ENCODE measurements around the gene PIEZO1. TPM values are rescaled to one million over a fixed set of nuclear protein-coding genes. Genes with fewer than 3 reads are reported as not detected.

Gene PIEZO1
- total RNA-seq, 1 experiment from 2014 or later = 71.1 TPM

DNA sequence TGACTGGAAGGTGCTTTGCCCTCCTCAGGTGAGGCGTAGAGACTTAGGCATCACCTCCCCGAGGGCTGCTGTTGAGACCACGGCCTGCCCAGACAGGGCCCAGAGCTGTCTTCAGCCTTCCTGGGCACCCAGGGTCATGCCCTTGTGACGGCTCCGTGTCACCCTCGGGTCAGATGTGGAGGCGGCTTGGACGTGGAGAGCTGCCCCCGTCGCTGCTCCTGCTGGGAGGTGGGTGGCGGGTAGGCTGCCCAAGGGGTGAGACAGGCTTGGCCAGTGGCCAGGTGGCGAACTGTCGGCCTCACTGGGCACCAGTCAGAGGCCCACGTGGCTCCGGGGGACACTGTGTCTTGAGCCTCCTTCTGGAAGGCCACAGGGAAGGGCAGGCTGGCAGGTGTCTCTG, 89.8 kb downstream of the PIEZO1 start:
- Histone ChIP-seq H3K79me1 (ENCODE audit: insufficient read depth, low read depth, low read length, poor library complexity, severe bottlenecking) (no peaks in the 10 kb centered on the region), H3K56ac (ENCODE audit: insufficient read length, low read depth, low read length) (no peak overlapping the region), H2BK120ac (ENCODE audit: low read depth, low read length, poor library complexity, severe bottlenecking) (no peak overlapping the region), H2BK12ac (ENCODE audit: insufficient read length, low read depth, low read length) (no peak overlapping the region), H3K9ac (ENCODE audit: extremely low read depth, insufficient read length, low read length) (no peak overlapping the region), H3K4ac (ENCODE audit: low read depth, low read length) (no peak overlapping the region), H3K18ac (ENCODE audit: insufficient read length, low read depth, low read length) (no peak overlapping the region), H2BK15ac (ENCODE audit: low read depth, low read length) (no peak overlapping the region), H3K4me1 (ENCODE audit: insufficient read depth, low read length) (no peaks in the 10 kb centered on the region), H4K8ac (replicated peaks; ENCODE audit: insufficient read length, low read depth, low read length) (no peak overlapping the region), H2BK20ac (ENCODE audit: low read depth, low read length, poor library complexity, severe bottlenecking) (no peak overlapping the region), H3K9me3 (ENCODE audit: control insufficient read depth, low read depth, low read length) (no peaks in the 10 kb centered on the region), H2AFZ (ENCODE audit: low read length) (no peak overlapping the region), H3T11ph (ENCODE audit: low read length) (no peak overlapping the region), H3K23ac (ENCODE audit: insufficient read length, low read depth, low read length) (no peak overlapping the region), H3K23me2 (ENCODE audit: insufficient read length, low read depth, low read length, poor library complexity, severe bottlenecking) (no peaks in the 10 kb centered on the region), H3K79me2 (ENCODE audit: insufficient read depth, low read length) (no peaks in the 10 kb centered on the region), H4K20me1 (ENCODE audit: control insufficient read depth, insufficient read depth, insufficient read length) (no peaks in the 10 kb centered on the region), H2BK5ac (ENCODE audit: insufficient read length, low read length) (no peak overlapping the region), H3K14ac (ENCODE audit: insufficient read depth, low read length) (no peak overlapping the region), H3K27ac (ENCODE audit: insufficient read length, low read depth, low read length) (no peak overlapping the region), H4K5ac (ENCODE audit: insufficient read length, low read depth, low read length) (no peak overlapping the region), H3K4me2 (ENCODE audit: insufficient read depth, insufficient read length, low read length) (no peak overlapping the region), H2AK5ac (ENCODE audit: insufficient read length, low read length) (no peak overlapping the region), H4K91ac (ENCODE audit: insufficient read length, low read depth, low read length) (no peak overlapping the region), H3K27me3 (ENCODE audit: insufficient read depth, low read length) (no peaks in the 10 kb centered on the region)
- no peaks in the 10 kb centered on the region for H3K9me3 Mint-ChIP-seq
- no peak overlapping the region for H3K27ac Mint-ChIP-seq
- TF ChIP-seq, protein P1, sequence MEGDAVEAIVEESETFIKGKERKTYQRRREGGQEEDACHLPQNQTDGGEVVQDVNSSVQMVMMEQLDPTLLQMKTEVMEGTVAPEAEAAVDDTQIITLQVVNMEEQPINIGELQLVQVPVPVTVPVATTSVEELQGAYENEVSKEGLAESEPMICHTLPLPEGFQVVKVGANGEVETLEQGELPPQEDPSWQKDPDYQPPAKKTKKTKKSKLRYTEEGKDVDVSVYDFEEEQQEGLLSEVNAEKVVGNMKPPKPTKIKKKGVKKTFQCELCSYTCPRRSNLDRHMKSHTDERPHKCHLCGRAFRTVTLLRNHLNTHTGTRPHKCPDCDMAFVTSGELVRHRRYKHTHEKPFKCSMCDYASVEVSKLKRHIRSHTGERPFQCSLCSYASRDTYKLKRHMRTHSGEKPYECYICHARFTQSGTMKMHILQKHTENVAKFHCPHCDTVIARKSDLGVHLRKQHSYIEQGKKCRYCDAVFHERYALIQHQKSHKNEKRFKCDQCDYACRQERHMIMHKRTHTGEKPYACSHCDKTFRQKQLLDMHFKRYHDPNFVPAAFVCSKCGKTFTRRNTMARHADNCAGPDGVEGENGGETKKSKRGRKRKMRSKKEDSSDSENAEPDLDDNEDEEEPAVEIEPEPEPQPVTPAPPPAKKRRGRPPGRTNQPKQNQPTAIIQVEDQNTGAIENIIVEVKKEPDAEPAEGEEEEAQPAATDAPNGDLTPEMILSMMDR (conservative IDR thresholded peaks at IDR 0.05) = no peak
- H3K27me3 Mint-ChIP-seq (ENCODE audit: low read depth) = peaks cover 7% of the 10 kb centered on the region; the same call in 1 of the 2 replicates
- no peak for DNase-seq
- no peaks in the 10 kb centered on the region for H3K4me1 Mint-ChIP-seq
- H3K36me3 Mint-ChIP-seq (ENCODE audit: insufficient read depth in 1 of 3, low read depth in 3 of 3) = peaks cover 0 to 15% (median 14%) of the 10 kb centered on the region in 3 experiments; a peak in 4 of 7 replicates
- WGBS (ENCODE audit: extremely low coverage, insufficient read length, low lambda C conversion rate) = no CpG with 5 or more reads among the region's 15 CpGs
- H3K4me3 Mint-ChIP-seq = no peak overlapping the region
